Suprapubic skin (tissue), 4 donors: ENCODE data around the gene IRF8.

ENCODE experiments used
- POLR2A ChIP-seq, 2 donors: fragments of 450-650 bp; IDR thresholded peaks; one replicate each; pipeline ENCODE4 v1.6.1; 2017; ENCODE audit warnings: antibody characterized with exemption in 2 of 2, mild to moderate bottlenecking in 2 of 2, moderate library complexity in 2 of 2
- POLR2AphosphoS5 ChIP-seq, 3 donors: sonication (generic); formaldehyde crosslinking; IDR thresholded peaks; one replicate each; pipeline ENCODE4 v1.6.1; 2017; ENCODE audit warnings: antibody characterized with exemption in 3 of 3
- TF ChIP-seq, protein P1 (sequence below), 2 donors: fragments of 200-600 bp in 1 of 2; fragments of 450-650 bp in 1 of 2; sonication (generic) in 1 of 2; IDR thresholded peaks; one replicate each; pipeline ENCODE4 v1.5.1; 2016 to 2019; ENCODE audit warnings: antibody characterized with exemption in 2 of 2, mild to moderate bottlenecking in 1 of 2, moderate library complexity in 1 of 2

GRCh38 chr16:85950136-85950918, 51.4 kb downstream of the IRF8 start:
- TF ChIP-seq POLR2AphosphoS5 (IDR thresholded peaks at IDR 0.05): no peak
- TF ChIP-seq, protein P1, sequence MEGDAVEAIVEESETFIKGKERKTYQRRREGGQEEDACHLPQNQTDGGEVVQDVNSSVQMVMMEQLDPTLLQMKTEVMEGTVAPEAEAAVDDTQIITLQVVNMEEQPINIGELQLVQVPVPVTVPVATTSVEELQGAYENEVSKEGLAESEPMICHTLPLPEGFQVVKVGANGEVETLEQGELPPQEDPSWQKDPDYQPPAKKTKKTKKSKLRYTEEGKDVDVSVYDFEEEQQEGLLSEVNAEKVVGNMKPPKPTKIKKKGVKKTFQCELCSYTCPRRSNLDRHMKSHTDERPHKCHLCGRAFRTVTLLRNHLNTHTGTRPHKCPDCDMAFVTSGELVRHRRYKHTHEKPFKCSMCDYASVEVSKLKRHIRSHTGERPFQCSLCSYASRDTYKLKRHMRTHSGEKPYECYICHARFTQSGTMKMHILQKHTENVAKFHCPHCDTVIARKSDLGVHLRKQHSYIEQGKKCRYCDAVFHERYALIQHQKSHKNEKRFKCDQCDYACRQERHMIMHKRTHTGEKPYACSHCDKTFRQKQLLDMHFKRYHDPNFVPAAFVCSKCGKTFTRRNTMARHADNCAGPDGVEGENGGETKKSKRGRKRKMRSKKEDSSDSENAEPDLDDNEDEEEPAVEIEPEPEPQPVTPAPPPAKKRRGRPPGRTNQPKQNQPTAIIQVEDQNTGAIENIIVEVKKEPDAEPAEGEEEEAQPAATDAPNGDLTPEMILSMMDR (IDR thresholded peaks at IDR 0.05): no peak
- no peak for TF ChIP-seq POLR2A (IDR thresholded peaks at IDR 0.05)
